GM12878 (cell line): Measurements from ENCODE around the gene KCTD2. TPM values are rescaled to one million over a fixed set of nuclear protein-coding genes. Genes with fewer than 3 reads are reported as not detected.
A peak's percentile ranks its signal among the peaks of the same experiment; 100 is the strongest.

Experiments used
- ATAC-seq: fragments of 200-7000 bp; cut with Tn5 transposase; 3 replicates; pipeline ENCODE4 v1.9.1; 2020; ENCODE audit warnings: mild to moderate bottlenecking, moderate library complexity
- BruUV-seq: library from RNA; stranded (reverse); fragments of 400-500 nt; replicated peaks from 2 replicates; lab custom pipeline; 2021; lab: Mats Ljungman, UMichigan
- CTCF ChIA-PET: fragments of 300-600 bp; sonication (Branson Sonifier 250); formaldehyde crosslinking; extraction: SDS; loops from one replicate; lab custom pipeline; 2021; ENCODE audit warnings: inconsistent platforms; lab: Yijun Ruan, JAX
- POLR2A ChIA-PET: fragments of 350-600 bp; formaldehyde crosslinking; extraction: SDS; loops from one replicate; lab custom pipeline; 2021; ENCODE audit warnings: inconsistent platforms; lab: Charles Lee
- RAD21 ChIA-PET: fragments of 300-600 bp; sonication (Branson Sonifier 250); formaldehyde crosslinking; loops from one replicate; lab custom pipeline; 2023; ENCODE audit warnings: antibody characterized with exemption; ENCODE audit not compliant: unreplicated experiment; lab: Charles Lee
- SMC1A ChIA-PET: fragments of 300-600 bp; sonication (Branson Sonifier 250); formaldehyde crosslinking; loops from one replicate; lab custom pipeline; 2023; ENCODE audit not compliant: unreplicated experiment, uncharacterized antibody; lab: Charles Lee
- DNase-seq: peaks from one replicate; pipeline ENCODE4 v3.0.0-alpha.2; 2011; ENCODE audit warnings: low read depth, low spot score
- FAIRE-seq: peaks from 3 replicates; lab custom pipeline; 2011; peaks lifted over from hg19 to GRCh38; lab: Jason Lieb, UNC
- H2AFZ ChIP-seq: 2 replicates; pipeline ENCODE4 v1.6.0; 2011; ENCODE audit warnings: low read depth, low read length, control low read depth; ENCODE audit not compliant: control insufficient read depth
- H3K27ac ChIP-seq: 2 replicates; pipeline ENCODE4 v1.5.1; 2011; ENCODE audit warnings: control low read depth; ENCODE audit not compliant: control insufficient read depth, insufficient read depth
- H3K27me3 ChIP-seq, 2 experiments: replicated peaks in 1 of 2; 2 replicates each; pipeline versions ENCODE4 v1.6.0 to v1.6.1; 2011; ENCODE audit warnings: low read length in 1 of 2; ENCODE audit not compliant: control insufficient read depth in 2 of 2, insufficient read depth in 2 of 2
- H3K36me3 ChIP-seq, 2 experiments: 2 replicates each; pipeline ENCODE4 v1.5.1; 2011; ENCODE audit warnings: low read length in 1 of 2; ENCODE audit not compliant: control insufficient read depth in 2 of 2, insufficient read depth in 2 of 2
- H3K4me1 ChIP-seq: 2 replicates; pipeline ENCODE4 v1.6.1; 2011; ENCODE audit warnings: mild to moderate bottlenecking, low read length, moderate library complexity, mixed read lengths; ENCODE audit not compliant: control insufficient read depth, insufficient read depth
- H3K4me2 ChIP-seq: 2 replicates; pipeline ENCODE4 v1.6.0; 2011; ENCODE audit warnings: control low read depth; ENCODE audit not compliant: control insufficient read depth, insufficient read depth
- H3K4me3 ChIP-seq: fragments of 200-600 bp; sonication (generic); 2 replicates; pipeline ENCODE4 v1.5.1; 2016
- H3K79me2 ChIP-seq: 2 replicates; pipeline ENCODE4 v1.6.0; 2011; ENCODE audit warnings: low read length; ENCODE audit not compliant: control insufficient read depth, insufficient read depth
- H3K9ac ChIP-seq: 2 replicates; pipeline ENCODE4 v1.8.0; 2011; ENCODE audit warnings: low read length, control low read depth, mixed read lengths; ENCODE audit not compliant: control insufficient read depth, insufficient read depth
- H3K9me3 ChIP-seq: replicated peaks from 3 replicates; pipeline ENCODE4 v1.5.1; 2011; ENCODE audit warnings: mild to moderate bottlenecking, low read length; ENCODE audit not compliant: control insufficient read depth, insufficient read depth
- H4K20me1 ChIP-seq: 2 replicates; pipeline ENCODE4 v1.6.0; 2011; ENCODE audit not compliant: control insufficient read depth, insufficient read depth
- BACH1 ChIP-seq: fragments of 450-650 bp; IDR thresholded peaks from 2 replicates; pipeline ENCODE4 v1.6.1; 2017; ENCODE audit warnings: mild to moderate bottlenecking, borderline replicate concordance
- CTCF ChIP-seq, 3 experiments: IDR thresholded peaks in 2 of 3; conservative IDR thresholded peaks in 1 of 3; 2 replicates each; pipeline ENCODE4 v1.5.1; 2011; ENCODE audit warnings: low read depth in 3 of 3, low read length in 3 of 3, mild to moderate bottlenecking in 3 of 3, control low read depth in 2 of 3, moderate library complexity in 2 of 3, inconsistent platforms in 1 of 3, mixed read lengths in 1 of 3; ENCODE audit not compliant: control insufficient read depth in 2 of 3, insufficient read depth in 1 of 3; ENCODE audit errors: extremely low read depth in 1 of 3
- ETV6 ChIP-seq, 2 experiments: fragments of 450-650 bp in 1 of 2; IDR thresholded peaks in 1 of 2; conservative IDR thresholded peaks in 1 of 2; 2 replicates each; pipeline ENCODE4 v1.6.1; 2014; ENCODE audit warnings: antibody characterized with exemption in 1 of 2, borderline replicate concordance in 1 of 2, low read depth in 1 of 2, mild to moderate bottlenecking in 1 of 2, moderate library complexity in 1 of 2
- NR2C2 ChIP-seq: IDR thresholded peaks from 2 replicates; pipeline ENCODE4 v1.6.1; 2011; ENCODE audit warnings: borderline replicate concordance, low read depth; ENCODE audit not compliant: control insufficient read depth, insufficient read length
- PAX8 ChIP-seq: fragments of 450-650 bp; IDR thresholded peaks from 2 replicates; pipeline ENCODE4 v1.6.1; 2017; ENCODE audit warnings: mild to moderate bottlenecking, moderate library complexity
- RAD51 ChIP-seq: fragments of 450-650 bp; IDR thresholded peaks from 2 replicates; pipeline ENCODE4 v1.6.1; 2016; ENCODE audit warnings: moderate library complexity, mild to moderate bottlenecking, inconsistent platforms
- RB1 ChIP-seq: fragments of 450-650 bp; formaldehyde crosslinking; IDR thresholded peaks from 2 replicates; pipeline ENCODE4 v1.6.1; 2017; ENCODE audit warnings: mild to moderate bottlenecking, borderline replicate concordance
- RBBP5 ChIP-seq: fragments of 200-600 bp; sonication (generic); conservative IDR thresholded peaks from 2 replicates; pipeline ENCODE4 v1.6.1; 2016
- SIN3A ChIP-seq: IDR thresholded peaks from 2 replicates; pipeline ENCODE4 v1.6.1; 2012; ENCODE audit warnings: low read depth, low read length, improper control_type of control experiment
- SIX5 ChIP-seq: IDR thresholded peaks from 2 replicates; pipeline ENCODE4 v1.6.1; 2011; ENCODE audit warnings: mild to moderate bottlenecking, low read depth, low read length, moderate library complexity; ENCODE audit not compliant: severe bottlenecking
- SKIL ChIP-seq: fragments of 450-650 bp; IDR thresholded peaks from 2 replicates; pipeline ENCODE4 v1.6.1; 2017; ENCODE audit warnings: mild to moderate bottlenecking, low read depth, inconsistent platforms; ENCODE audit not compliant: poor library complexity, severe bottlenecking
- SMARCA5 ChIP-seq: fragments of 450-650 bp; IDR thresholded peaks from 2 replicates; pipeline ENCODE4 v1.6.1; 2017; ENCODE audit warnings: mild to moderate bottlenecking
- ZBED1 ChIP-seq: IDR thresholded peaks from 2 replicates; pipeline ENCODE4 v1.6.1; 2016; ENCODE audit warnings: borderline replicate concordance
- ZNF592 ChIP-seq: fragments of 450-650 bp; IDR thresholded peaks from 2 replicates; pipeline ENCODE4 v1.6.1; 2017; ENCODE audit warnings: mild to moderate bottlenecking, moderate library complexity
- WGBS: methylation state at CpG from one replicate; pipeline ENCODE4 v1.1.6; 2016; ENCODE audit warnings: low lambda C conversion rate; ENCODE audit not compliant: insufficient replicate concordance, insufficient coverage; ENCODE audit errors: missing lambda C conversion rate; 5-methylcytosine and 5-hydroxymethylcytosine counted together
- in situ Hi-C: fragments of 300-500 bp; cut with MboI; formaldehyde crosslinking; loops from 9 replicates; pipeline ENCODE4 v1.14.3; 2018; ENCODE audit warnings: mixed read lengths
- intact Hi-C: fragments of 100-400 bp; cut with micrococcal nuclease; formaldehyde crosslinking; loops from one replicate; pipeline ENCODE4 v1.14.2; 2022; ENCODE audit not compliant: unreplicated experiment
- polyA plus RNA-seq, 11 experiments: library from polyadenylated mRNA; depleted of rRNA in 4 of 11; unstranded in 6 of 11; stranded (reverse) in 5 of 11; fragments of >200 nt; fragmentation: Nextera tagmentation in 4 of 11; fragmentation: Illumina TruSeq in 1 of 11; extraction: Ambion mirVana in 4 of 11; extraction: Trizol in 1 of 11; gene quantifications; 1 replicate in 1 of 11; 2 replicates in 10 of 11; pipeline versions ENCODE4 v1.2.1 to v1.2.3, GENCODE V29; 2011 to 2016; ENCODE audit warnings: inconsistent platforms in 2 of 11, missing spikeins in 2 of 11, low read depth in 1 of 11
- total RNA-seq, 4 experiments: library from RNA; depleted of rRNA in 3 of 4; stranded (reverse); fragments of >200 nt in 3 of 4; fragmentation: Illumina TruSeq in 1 of 4; extraction: Trizol in 1 of 4; gene quantifications; 2 replicates each; pipeline versions ENCODE4 v1.2.1 to v1.2.3, GENCODE V29; 2013 to 2021

Gene KCTD2
- total and polyA plus RNA-seq, 10 of the 15 experiments (the other 5 are each of a cell fraction or from before 2014, with no cell fraction given): 1.5 to 27.5 (median 13.7) TPM

- ChIA-PET POLR2A (interaction anchor here (0.5 to 2.1 kb wide), 3 partner anchors 16 to 162 kb away, joined by 3 to 10 read pairs (median 3); partner anchors contain the start of gene MRPL58), CTCF (interaction anchor here (0.8 to 5.3 kb wide), 8 partner anchors 13 to 177 kb away, joined by 3 to 37 read pairs (median 4); partner anchors contain the start of gene MRPL58), RAD21 (interaction anchor here (0.5 to 2.4 kb wide), 8 partner anchors 17 to 170 kb away, joined by 3 to 21 read pairs (median 4); partner anchors contain the start of gene MRPL58), SMC1A (interaction anchor here (0.7 to 1.6 kb wide), 5 partner anchors 17 to 113 kb away, joined by 3 to 15 read pairs (median 5); no protein-coding TSS in a partner anchor)
- WGBS: 27% methylated on average over 9 of the region's 10 CpGs
- Histone ChIP-seq H3K9me3 (no peaks in the 10 kb centered on the region; the same call in 2 of the 3 replicates), H2AFZ (peak overlapping the region; percentile 40), H3K27me3 (no peaks in the 10 kb centered on the region), H4K20me1 (no peaks in the 10 kb centered on the region), H3K36me3 (no peaks in the 10 kb centered on the region), H3K4me3 (peak overlapping the region; percentile 36; the same call in 1 of the 2 replicates), H3K9ac (no peak overlapping the region), H3K79me2 (no peaks in the 10 kb centered on the region), H3K27ac (no peak overlapping the region), H3K4me1 (0 out of 2 replicates have a peak, but pooled peaks cover 4% of the 10 kb centered on the region), H3K4me2 (peak overlapping the region; percentile 97)
- intact Hi-C loops: loop anchor here (5.0 to 10.0 kb wide), 2 partner anchors 67 to 150 kb away; partner anchors contain the start of gene SUMO2
- in situ Hi-C loops: no loop called here
- no peak for DNase-seq
- BruUV-seq: no TSS peak
- peak; percentile 43 for ATAC-seq
- FAIRE-seq: no peak
- TF ChIP-seq PAX8: no peak
- peak; percentile 39; the same call in 1 of the 2 replicates for TF ChIP-seq RAD51
- TF ChIP-seq BACH1: no peak
- no peak for TF ChIP-seq SIX5
- TF ChIP-seq ZBED1: no peak
- no peak for TF ChIP-seq SKIL
- no peak for TF ChIP-seq ZNF592
- TF ChIP-seq ETV6 (conservative IDR thresholded peaks at IDR 0.05 in 1 of 2, IDR thresholded peaks at IDR 0.05 in 1 of 2; ENCODE audit: borderline replicate concordance in 1 of 2, low read depth in 1 of 2): no peak
- no peak for TF ChIP-seq SMARCA5
- TF ChIP-seq RBBP5: no peak
- TF ChIP-seq RB1: no peak
- TF ChIP-seq SIN3A: 0 out of 2 replicates have a peak, but pooled peaks have one; percentile 49
- TF ChIP-seq CTCF (IDR thresholded peaks at IDR 0.05 in 2 of 3, conservative IDR thresholded peaks at IDR 0.05 in 1 of 3; ENCODE audit: control insufficient read depth in 2 of 3, extremely low read depth in 1 of 3, insufficient read depth in 1 of 3, low read depth in 3 of 3, low read length in 3 of 3): no peak
- TF ChIP-seq NR2C2: no peak
Measured at GRCh38 chr17:75031972-75032719, 14.9 kb upstream of the KCTD2 start.
